ENCODE measurements around the gene ARHGEF16.

Gene ARHGEF16

GRCh38 chr1:3453891-3454810, at the start of gene ARHGEF16:
Gene ARHGEF16 (plus strand): TSS chr1:3454665. CDS start chr1:3463085, 8,420 bp downstream.
- no peak for DNase-seq (ENCODE audit: low spot score)

- no peak for DNase-seq (ENCODE audit: low spot score)
Observed at GRCh38 chr1:3404801-3405200, 49.7 kb upstream of the ARHGEF16 start.

GRCh38 chr1:3405491-3405890, 49.0 kb upstream of the ARHGEF16 start:
- no peak for DNase-seq (ENCODE audit: low spot score)

GRCh38 chr1:3405974-3406867, 48.2 kb upstream of the ARHGEF16 start:
- no peak for DNase-seq (ENCODE audit: low spot score)

- no peak for DNase-seq (ENCODE audit: low spot score)
Observed at GRCh38 chr1:3407021-3407420, 47.4 kb upstream of the ARHGEF16 start.

GRCh38 chr1:3408751-3409266, 45.7 kb upstream of the ARHGEF16 start:
- DNase-seq (ENCODE audit: low spot score) = no peak

- DNase-seq (ENCODE audit: low spot score) = no peak
Observed at GRCh38 chr1:3409366-3410141, 44.9 kb upstream of the ARHGEF16 start.

- peak; percentile 59 for DNase-seq (ENCODE audit: low spot score)
Observed at GRCh38 chr1:3410142-3410925, 44.1 kb upstream of the ARHGEF16 start.

GRCh38 chr1:3411806-3412205, 42.7 kb upstream of the ARHGEF16 start:
- no peak for DNase-seq (ENCODE audit: low spot score)

- no peak for DNase-seq (ENCODE audit: low spot score)
Observed at GRCh38 chr1:3412376-3412775, 42.1 kb upstream of the ARHGEF16 start.

GRCh38 chr1:3413975-3414710, 40.3 kb upstream of the ARHGEF16 start:
- no peak for DNase-seq (ENCODE audit: low spot score)

- DNase-seq (ENCODE audit: low spot score) = no peak
Observed at GRCh38 chr1:3415260-3416090, 39.0 kb upstream of the ARHGEF16 start.

- DNase-seq (ENCODE audit: low spot score) = no peak
Observed at GRCh38 chr1:3417082-3417739, 37.3 kb upstream of the ARHGEF16 start.

GRCh38 chr1:3417934-3418333, 36.5 kb upstream of the ARHGEF16 start:
- DNase-seq (ENCODE audit: low spot score) = no peak

- no peak for DNase-seq (ENCODE audit: low spot score)
Observed at GRCh38 chr1:3418600-3418999, 35.9 kb upstream of the ARHGEF16 start.

- DNase-seq (ENCODE audit: low spot score) = no peak
Observed at GRCh38 chr1:3419415-3420204, 34.9 kb upstream of the ARHGEF16 start.

GRCh38 chr1:3420218-3420951, 34.1 kb upstream of the ARHGEF16 start:
- DNase-seq (ENCODE audit: low spot score) = no peak

All from putamen (tissue), 1 donor.